ENCODE measurements around the gene TSPEAR.

DNA sequence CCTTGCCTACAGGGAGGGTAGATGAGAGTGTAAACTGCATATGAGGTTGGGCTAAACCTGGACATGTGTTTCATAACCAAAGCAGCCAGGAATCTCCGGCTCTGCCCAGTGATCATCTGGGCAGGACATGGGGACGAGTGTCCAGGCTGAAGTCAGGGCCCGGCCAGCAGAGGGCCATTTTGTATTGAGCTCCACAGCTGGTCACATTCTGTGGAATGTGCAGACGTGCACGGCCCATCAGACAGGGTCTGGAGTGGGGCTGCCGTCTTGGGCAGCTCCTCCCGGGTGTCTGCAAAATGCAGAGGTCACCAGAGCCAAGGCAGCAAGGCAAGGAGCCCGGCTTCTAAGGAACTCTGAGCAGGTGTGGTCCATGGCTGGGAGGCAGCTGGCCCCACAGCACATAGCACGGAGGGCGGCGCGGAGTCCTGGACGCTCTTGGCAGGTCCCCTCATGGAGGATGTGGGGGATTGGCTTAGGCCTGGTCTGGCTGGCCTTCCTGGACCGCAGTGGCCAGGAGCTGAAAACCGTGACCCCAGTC lies 249.8 kb downstream of the TSPEAR start:
- TF ChIP-seq POLR2AphosphoS5 (IDR thresholded peaks at IDR 0.05; ENCODE audit: low read depth, low read length) (no peak), CTCF (IDR thresholded peaks at IDR 0.05) (0 out of 2 replicates have a peak, but pooled peaks have one; percentile 14), EZH2phosphoT487 (IDR thresholded peaks at IDR 0.05; ENCODE audit: borderline replicate concordance, low read depth) (no peak), MAX (IDR thresholded peaks at IDR 0.05; ENCODE audit: low read depth) (no peak), NRF1 (IDR thresholded peaks at IDR 0.05; ENCODE audit: low read depth, low read length) (no peak), CHD2 (IDR thresholded peaks at IDR 0.05; ENCODE audit: low read length, partially characterized antibody) (no peak)
- TF ChIP-seq, protein P1, sequence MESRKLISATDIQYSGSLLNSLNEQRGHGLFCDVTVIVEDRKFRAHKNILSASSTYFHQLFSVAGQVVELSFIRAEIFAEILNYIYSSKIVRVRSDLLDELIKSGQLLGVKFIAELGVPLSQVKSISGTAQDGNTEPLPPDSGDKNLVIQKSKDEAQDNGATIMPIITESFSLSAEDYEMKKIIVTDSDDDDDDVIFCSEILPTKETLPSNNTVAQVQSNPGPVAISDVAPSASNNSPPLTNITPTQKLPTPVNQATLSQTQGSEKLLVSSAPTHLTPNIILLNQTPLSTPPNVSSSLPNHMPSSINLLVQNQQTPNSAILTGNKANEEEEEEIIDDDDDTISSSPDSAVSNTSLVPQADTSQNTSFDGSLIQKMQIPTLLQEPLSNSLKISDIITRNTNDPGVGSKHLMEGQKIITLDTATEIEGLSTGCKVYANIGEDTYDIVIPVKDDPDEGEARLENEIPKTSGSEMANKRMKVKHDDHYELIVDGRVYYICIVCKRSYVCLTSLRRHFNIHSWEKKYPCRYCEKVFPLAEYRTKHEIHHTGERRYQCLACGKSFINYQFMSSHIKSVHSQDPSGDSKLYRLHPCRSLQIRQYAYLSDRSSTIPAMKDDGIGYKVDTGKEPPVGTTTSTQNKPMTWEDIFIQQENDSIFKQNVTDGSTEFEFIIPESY (IDR thresholded peaks at IDR 0.05; ENCODE audit: borderline replicate concordance, low read depth): no peak

Measured in SK-N-SH (cell line).